ENCODE data around the gene TMEM123.

Gene TMEM123

DNA sequence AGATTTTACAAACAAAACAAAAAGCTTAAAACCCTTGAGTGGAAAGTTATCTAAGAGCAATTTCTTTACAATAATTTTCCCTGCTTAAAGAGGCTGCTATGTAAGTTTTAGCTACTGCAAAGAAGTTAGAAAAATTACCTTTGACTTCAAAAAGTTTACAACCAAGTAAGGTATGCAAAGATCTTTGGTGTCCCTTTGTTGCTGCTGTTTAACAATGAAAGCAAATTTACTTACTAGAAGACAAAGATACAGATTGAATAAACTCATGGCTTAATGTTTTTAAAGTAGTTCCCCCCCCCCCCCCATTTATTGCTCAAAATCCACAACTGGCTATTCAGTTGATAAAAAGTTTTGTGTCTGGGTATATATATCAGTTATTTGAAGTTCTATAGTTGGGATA is 26.0 kb downstream of the TMEM123 start:
- in situ Hi-C loops (cut with MboI; ENCODE audit: low sequenced_read_pairs), result no loop called here

DNA sequence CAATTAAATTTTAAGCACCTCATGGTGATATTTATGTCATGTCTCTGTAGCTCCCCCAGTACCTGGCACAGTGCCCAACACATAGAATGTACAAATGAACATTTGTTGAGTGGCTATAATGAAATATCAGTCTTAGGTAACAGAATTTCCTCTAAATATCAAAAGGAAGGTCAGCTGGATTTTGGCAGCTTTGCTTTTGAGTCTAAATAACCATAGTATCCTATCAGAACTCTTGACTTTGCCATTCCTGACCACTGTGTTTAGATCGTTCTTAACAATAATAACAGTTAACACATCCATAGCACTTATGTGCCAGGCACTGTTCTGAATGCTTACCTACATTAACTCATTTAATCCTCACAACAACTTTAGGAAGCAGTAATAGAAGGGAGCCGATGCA is 26.6 kb downstream of the TMEM123 start:
- in situ Hi-C loops (cut with MboI; ENCODE audit: low sequenced_read_pairs), result no loop called here

DNA sequence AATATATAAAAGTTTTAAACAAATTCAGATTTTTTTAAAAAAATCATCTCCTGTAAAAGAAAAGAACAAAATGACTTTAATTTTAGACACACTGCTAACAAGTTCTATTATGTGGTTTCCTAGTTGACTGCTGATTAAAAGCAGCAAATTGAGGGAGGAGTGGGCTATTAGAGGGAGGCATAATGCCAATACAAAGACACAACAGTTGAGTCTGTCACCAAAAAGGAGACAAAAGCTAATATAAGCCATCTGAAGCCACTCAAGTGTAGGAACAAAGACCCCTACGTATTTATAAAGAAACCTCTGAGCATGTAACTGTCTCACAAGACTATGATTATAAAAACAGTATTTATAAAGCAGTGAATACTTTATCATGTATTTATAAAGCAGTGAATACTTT is 28.6 kb downstream of the TMEM123 start:
- in situ Hi-C loops (cut with MboI; ENCODE audit: low sequenced_read_pairs), result no loop called here

- in situ Hi-C loops (cut with MboI; ENCODE audit: low sequenced_read_pairs), result no loop called here
Measured at GRCh38 chr11:102422817-102423712, 29.5 kb downstream of the TMEM123 start.

DNA sequence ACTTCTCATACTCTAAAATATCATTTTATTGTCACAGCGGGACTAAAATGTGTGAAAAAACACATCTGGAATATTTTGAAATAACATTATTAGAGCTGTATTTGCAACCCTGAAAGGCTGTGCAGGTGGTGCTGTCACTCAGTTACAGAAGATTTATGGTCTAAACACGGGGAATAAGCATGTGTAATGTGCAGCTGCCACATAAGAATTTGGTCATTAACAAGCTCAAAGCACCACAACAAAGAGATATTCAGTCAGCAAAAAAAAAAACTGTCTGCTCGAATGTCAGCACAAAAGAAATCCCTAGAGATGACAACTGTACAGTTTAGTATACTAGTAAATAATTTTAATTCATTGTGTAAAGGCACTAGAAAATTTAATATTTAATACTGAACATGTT is 31.3 kb downstream of the TMEM123 start:
- in situ Hi-C loops (cut with MboI; ENCODE audit: low sequenced_read_pairs), result no loop called here

- in situ Hi-C loops (cut with MboI; ENCODE audit: low sequenced_read_pairs), result no loop called here
Measured at GRCh38 chr11:102420547-102420946, 32.0 kb downstream of the TMEM123 start.

DNA sequence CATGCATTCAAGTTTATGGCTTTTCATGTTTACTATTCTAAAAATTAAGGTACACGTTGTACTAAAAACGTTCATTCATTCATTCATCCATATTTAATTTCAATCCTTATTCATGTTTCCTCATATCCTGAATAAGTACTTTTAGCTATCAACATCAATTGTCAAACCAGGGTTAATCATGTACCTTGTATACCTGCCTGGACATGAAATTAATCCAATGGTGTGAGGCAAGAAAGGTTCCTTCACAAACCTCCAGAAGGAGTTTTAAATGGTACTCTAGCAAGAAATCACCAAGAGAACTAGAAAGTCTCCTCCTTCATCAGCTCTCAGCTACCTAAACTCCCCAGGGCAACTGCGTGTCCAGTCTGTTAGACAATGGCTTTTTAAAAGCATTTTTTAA is 33.4 kb downstream of the TMEM123 start:
- in situ Hi-C loops (cut with MboI; ENCODE audit: low sequenced_read_pairs), result no loop called here

DNA sequence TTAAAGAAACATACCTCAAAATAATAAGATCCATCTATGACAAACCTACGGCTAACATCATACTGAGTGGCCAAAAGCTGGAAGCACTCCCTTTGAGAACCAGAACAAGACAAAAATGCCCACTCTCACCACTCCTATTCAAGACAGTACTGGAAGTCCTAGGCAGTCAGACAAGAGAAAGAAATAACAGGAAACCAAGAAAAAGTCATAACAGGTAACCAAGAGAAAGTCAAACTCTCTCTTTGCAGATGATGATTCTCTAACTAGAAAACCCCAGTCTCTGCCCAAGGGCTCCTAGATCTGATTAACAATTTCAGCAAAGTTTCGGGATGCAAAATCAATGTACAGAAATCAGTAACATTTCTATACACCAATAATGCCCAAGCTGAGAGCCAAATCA is 35.6 kb downstream of the TMEM123 start:
- in situ Hi-C loops (cut with MboI; ENCODE audit: low sequenced_read_pairs), result no loop called here

GRCh38 chr11:102415304-102415916 is 37.2 kb downstream of the TMEM123 start:
- in situ Hi-C loops (cut with MboI; ENCODE audit: low sequenced_read_pairs), result no loop called here

DNA sequence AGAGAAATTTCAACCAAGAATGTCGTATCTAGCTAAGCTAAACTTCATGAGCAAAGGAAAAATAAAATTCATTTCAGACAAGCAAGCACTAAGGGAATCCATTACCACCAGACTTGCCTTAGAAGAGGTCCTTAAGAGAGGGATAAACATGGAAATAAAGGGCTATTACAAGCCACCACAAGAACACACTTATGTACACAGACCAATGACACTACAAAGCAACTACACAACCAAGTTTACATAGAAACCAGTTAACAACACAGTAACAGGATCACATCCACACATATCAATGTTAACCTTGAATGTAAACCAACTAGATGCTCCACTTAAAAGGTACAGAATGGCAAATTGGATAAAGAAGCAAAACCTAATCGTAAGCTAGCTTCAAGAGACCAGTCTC is 38.0 kb downstream of the TMEM123 start:
- in situ Hi-C loops (cut with MboI; ENCODE audit: low sequenced_read_pairs), result no loop called here

GRCh38 chr11:102413497-102413896 is 39.1 kb downstream of the TMEM123 start:
- in situ Hi-C loops (cut with MboI; ENCODE audit: low sequenced_read_pairs), result no loop called here

DNA sequence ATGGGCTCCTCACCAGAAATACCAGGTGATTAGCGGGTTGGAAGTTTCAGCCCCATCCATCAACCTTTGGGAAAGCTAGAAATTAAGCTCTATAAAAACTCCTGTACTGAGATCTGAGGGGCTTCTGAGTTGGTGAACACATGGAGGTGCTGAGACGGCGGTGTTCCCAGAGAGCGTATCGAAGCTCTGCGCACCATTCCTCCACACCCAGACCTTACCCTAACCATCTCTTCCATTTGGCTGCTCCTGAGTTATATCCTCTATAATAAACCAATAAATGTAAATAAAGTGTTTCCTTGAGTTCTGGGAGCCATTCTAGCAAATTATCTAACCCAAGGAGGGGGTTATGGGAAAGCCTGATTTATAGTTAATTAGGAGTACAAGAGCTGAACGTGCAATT is 41.4 kb downstream of the TMEM123 start:
- in situ Hi-C loops (cut with MboI; ENCODE audit: low sequenced_read_pairs), result no loop called here

DNA sequence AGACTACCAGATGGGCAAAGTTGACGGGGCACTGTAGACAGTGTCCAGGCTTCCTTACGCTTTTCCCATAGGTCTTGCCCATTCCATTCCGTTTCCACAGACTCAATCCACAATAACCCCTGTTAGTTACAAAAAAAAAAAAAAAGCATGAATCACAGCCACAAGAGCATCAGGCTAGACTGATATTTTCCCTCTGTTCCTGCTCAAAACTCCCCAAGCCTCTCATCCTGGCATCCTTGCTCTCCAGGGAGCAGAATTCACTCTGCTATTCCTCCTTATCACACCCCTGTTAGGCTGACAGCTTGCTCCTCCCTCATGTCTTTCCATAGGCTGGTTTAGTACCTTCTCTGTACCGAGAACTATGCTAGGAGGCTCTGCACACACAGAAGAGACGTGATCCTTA is 42.2 kb downstream of the TMEM123 start:
- in situ Hi-C loops (cut with MboI; ENCODE audit: low sequenced_read_pairs), result no loop called here

DNA sequence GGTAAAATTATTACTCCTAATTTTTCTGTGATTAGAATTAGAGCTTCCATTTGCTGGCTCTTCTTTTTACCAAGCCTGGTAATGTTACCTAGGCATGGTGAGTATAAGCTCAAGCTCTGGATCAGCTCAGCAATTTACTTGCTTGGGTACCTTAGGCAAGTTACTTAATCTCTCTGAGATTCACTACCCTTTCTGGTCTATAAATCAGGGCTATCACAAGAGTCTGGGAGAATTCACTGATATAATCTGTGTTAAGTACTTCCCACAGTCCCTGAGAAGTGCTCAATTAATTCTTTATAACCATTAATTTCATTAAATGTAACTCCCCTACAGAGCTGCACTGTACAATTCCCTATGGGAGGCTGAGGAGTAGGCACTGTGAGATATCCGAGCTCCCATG is 44.2 kb downstream of the TMEM123 start:
- in situ Hi-C loops (cut with MboI; ENCODE audit: low sequenced_read_pairs), result no loop called here

- in situ Hi-C loops (cut with MboI; ENCODE audit: low sequenced_read_pairs), result no loop called here
Measured at GRCh38 chr11:102407901-102408300, 44.7 kb downstream of the TMEM123 start.

DNA sequence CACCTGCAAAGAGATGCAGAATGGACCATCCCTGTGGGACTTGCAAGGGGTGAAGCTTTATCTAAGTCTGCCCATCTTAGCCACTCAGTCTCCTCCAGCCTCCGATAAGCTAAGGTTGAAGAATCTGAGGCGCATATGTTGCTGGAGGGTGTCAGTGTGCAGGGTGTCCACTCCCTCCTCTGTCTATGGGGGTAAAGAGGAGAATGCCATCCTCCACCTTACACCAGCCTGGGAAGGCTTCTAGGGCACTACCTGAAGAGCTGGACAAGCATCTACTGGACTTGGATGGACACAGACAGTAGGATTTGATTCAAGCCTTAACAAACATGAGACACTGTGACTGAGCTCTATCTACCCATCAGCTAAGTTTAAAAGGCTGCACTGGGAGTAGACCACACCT is 46.5 kb downstream of the TMEM123 start:
- in situ Hi-C loops (cut with MboI; ENCODE audit: low sequenced_read_pairs), result no loop called here

- in situ Hi-C loops (cut with MboI; ENCODE audit: low sequenced_read_pairs), result no loop called here
Measured at GRCh38 chr11:102405501-102405900, 47.1 kb downstream of the TMEM123 start.

- in situ Hi-C loops (cut with MboI; ENCODE audit: low sequenced_read_pairs), result no loop called here
Measured at GRCh38 chr11:102402548-102402947, 50.0 kb downstream of the TMEM123 start.

DNA sequence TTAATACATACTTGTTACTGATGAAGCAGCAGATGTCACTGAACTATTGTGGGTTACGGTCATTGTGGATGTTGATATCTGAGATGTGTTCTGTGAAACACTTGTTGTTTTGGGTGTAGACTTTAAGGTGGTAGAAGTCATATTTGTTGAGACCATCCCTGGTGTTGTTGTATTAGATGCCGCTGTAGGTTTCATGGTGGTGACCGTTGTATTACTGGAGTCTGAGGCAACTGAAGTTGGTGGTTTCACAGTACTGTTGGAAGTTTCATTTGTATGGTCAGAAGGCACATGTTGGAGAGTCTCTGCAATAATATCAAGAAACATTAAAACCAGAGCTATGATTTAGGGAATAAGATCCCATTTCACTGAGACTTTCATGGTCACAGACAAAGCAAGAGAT is 50.7 kb downstream of the TMEM123 start:
- in situ Hi-C loops (cut with MboI; ENCODE audit: low sequenced_read_pairs), result no loop called here

- in situ Hi-C loops (cut with MboI; ENCODE audit: low sequenced_read_pairs), result no loop called here
Measured at GRCh38 chr11:102400603-102401002, 52.0 kb downstream of the TMEM123 start.

DNA sequence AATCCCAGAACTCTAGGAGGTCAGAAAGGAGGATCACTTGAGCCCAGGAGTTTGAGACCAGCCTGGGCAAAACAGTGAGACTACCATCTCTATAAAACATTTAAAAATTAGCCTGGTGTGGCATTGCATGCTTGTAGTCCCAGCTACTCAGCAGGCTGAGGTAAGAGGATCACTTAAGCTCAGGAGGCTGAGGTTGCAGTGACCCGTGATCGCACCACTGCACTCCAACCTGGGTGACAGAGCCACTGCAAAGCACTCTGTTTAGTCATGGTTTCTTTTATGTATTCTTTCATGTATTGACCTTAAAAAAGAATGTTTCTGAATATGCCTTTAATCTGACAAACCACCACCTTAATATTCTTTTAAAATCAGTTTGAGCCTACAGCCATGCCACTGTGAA is 53.4 kb downstream of the TMEM123 start:
- in situ Hi-C loops (cut with MboI; ENCODE audit: low sequenced_read_pairs), result no loop called here

DNA sequence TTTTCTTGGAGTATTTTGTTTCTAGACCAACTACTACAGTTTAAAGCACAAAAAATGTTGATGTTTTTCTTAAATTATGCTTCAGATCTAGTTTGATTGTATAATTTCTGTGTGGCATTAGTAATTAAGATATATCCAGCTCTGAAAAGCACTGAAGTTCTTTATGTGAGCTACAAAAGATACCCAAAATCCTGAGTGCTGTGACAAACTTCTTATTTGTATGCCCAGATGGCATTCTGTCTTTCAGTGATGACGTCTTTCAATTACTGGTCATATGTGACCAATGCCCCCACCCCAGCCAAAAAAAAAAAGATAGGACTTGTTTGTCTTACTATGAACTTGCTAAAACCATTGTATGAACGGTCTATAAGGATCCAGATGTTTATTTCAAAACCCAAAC is 54.3 kb downstream of the TMEM123 start:
- in situ Hi-C loops (cut with MboI; ENCODE audit: low sequenced_read_pairs), result no loop called here

All from hTERT RPE-1 (cell line).